ENCODE data around the gene B4GALNT1.

DNA sequence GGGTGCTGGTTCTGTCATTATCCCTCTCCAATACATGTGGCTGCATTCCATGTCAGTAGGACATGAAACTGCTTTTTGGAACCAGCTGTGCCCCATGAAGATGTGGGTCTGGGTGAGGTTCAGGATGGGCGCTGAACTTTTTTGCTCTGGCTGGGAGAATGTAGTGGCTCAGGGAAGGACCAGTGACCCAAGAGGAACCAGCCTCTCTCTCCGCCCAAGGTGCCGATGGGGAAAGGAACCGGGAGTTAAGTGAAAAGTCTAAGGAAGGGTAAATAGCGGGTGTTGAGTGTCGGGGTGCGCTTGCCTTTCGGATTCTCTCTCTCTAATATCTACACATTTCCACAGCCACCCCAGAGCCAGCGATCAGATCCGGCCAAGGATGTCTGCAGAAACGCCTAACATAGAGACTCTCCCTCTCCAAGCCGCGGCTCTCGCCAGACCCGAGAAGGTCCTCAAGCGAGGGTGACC is 14.0 kb downstream of the B4GALNT1 start:
- TF ChIP-seq, protein P1, sequence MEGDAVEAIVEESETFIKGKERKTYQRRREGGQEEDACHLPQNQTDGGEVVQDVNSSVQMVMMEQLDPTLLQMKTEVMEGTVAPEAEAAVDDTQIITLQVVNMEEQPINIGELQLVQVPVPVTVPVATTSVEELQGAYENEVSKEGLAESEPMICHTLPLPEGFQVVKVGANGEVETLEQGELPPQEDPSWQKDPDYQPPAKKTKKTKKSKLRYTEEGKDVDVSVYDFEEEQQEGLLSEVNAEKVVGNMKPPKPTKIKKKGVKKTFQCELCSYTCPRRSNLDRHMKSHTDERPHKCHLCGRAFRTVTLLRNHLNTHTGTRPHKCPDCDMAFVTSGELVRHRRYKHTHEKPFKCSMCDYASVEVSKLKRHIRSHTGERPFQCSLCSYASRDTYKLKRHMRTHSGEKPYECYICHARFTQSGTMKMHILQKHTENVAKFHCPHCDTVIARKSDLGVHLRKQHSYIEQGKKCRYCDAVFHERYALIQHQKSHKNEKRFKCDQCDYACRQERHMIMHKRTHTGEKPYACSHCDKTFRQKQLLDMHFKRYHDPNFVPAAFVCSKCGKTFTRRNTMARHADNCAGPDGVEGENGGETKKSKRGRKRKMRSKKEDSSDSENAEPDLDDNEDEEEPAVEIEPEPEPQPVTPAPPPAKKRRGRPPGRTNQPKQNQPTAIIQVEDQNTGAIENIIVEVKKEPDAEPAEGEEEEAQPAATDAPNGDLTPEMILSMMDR (optimal IDR thresholded peaks at IDR 0.05 in 1 of 3, IDR thresholded peaks at IDR 0.05 in 1 of 3, conservative IDR thresholded peaks at IDR 0.05 in 1 of 3; ENCODE audit: extremely low read depth in 1 of 3, insufficient read depth in 2 of 3, low read length in 3 of 3): no peak
- TF ChIP-seq EZH2 (IDR thresholded peaks at IDR 0.05; ENCODE audit: low read length): peak; percentile 21

Measured in keratinocyte (primary cell).